Measurements from ENCODE around the gene CAP2. TPM values are rescaled to one million over a fixed set of nuclear protein-coding genes. Genes with fewer than 3 reads are reported as not detected.
"Not testable (repeated sequence)": the region's sequence is repeated elsewhere in the genome, so short reads cannot be mapped to it uniquely, and the experiment has no call there.

The CAP2 gene
- total RNA-seq, 1 experiment from 2014 or later: 7.2 TPM

DNA sequence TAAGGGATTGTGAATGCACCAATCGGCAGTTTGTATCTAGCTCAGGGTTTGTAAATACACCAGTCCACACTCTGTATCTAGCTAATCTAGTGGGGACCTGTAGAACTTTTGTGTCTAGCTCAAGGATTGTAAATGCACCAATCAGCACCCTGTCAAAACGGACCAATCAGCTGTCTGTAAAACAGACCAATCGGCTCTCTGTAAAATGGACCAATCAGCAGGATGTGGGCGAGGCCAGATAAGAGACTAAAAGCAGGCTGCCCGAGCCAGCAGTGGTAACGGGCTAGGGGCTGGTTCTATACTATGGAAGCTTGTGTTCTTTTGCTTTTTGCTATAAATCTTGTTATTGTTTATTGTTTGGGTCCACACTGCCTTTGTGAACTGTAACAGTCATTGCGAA, 187.9 kb downstream of the CAP2 start:
- Mint-ChIP-seq H3K36me3 (peaks cover 11% of the 10 kb centered on the region), H3K9me3 (peaks cover 28% of the 10 kb centered on the region), H3K4me3 (peak overlapping the region; percentile 59), H3K27me3 (ENCODE audit: low read depth) (peaks cover 14% of the 10 kb centered on the region)
- not testable (repeated sequence) for H3K27ac Mint-ChIP-seq; ATAC-seq; H3K4me1 Mint-ChIP-seq; DNase-seq (ENCODE audit: low spot score)
- ChIA-PET CTCF (interaction anchor here (0.7 to 1.8 kb wide), 3 partner anchors 76 to 381 kb away, joined by 3 to 8 read pairs (median 5); no protein-coding TSS in a partner anchor), POLR2A (interaction anchor here (0.6 kb wide), 1 partner anchor 13 kb away, joined by 3 read pairs; no protein-coding TSS in a partner anchor)
- peak; percentile 66 for TF ChIP-seq NFYB (CRISPR knock-in tag; conservative IDR thresholded peaks at IDR 0.05; ENCODE audit: low read depth)

DNA sequence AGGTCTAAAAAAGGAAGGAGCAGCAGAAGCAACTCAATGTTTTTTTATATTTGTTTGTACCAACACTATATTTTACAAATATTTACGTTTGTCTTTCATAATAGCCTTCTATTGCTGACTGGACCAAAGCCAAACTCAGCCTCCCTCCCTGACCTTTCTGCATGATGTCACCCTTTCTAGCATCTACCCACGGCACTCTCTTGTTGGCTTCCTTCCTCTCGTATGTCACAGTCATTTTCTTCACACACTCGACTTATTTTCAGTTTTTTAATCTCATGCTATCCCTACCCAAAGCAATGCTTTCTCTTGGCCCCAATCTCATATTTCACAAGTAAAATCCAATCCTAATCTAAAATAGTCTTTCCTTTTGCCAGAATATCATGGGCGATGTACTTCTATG, 190.4 kb downstream of the CAP2 start:
- Mint-ChIP-seq H3K27me3 (ENCODE audit: low read depth) (peaks cover 14% of the 10 kb centered on the region), H3K9me3 (peaks cover 8% of the 10 kb centered on the region), H3K4me1 (no peaks in the 10 kb centered on the region), H3K36me3 (no peaks in the 10 kb centered on the region), H3K4me3 (no peak overlapping the region), H3K27ac (no peak overlapping the region)
- ChIA-PET CTCF (interaction anchor here (0.6 to 1.1 kb wide), 35 partner anchors 10 to 497 kb away, joined by 3 to 11 read pairs (median 4); partner anchors contain the start of genes CAP2 and FAM8A1), POLR2A (no interaction called here)
- TF ChIP-seq, protein P1, sequence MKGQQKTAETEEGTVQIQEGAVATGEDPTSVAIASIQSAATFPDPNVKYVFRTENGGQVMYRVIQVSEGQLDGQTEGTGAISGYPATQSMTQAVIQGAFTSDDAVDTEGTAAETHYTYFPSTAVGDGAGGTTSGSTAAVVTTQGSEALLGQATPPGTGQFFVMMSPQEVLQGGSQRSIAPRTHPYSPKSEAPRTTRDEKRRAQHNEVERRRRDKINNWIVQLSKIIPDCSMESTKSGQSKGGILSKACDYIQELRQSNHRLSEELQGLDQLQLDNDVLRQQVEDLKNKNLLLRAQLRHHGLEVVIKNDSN (CRISPR knock-in tag; IDR thresholded peaks at IDR 0.05): no peak
- TF ChIP-seq ZNF121 (CRISPR knock-in tag; IDR thresholded peaks at IDR 0.05) (no peak), ETV6 (CRISPR knock-in tag; IDR thresholded peaks at IDR 0.05) (no peak), KAT7 (CRISPR knock-in tag; IDR thresholded peaks at IDR 0.05; ENCODE audit: borderline replicate concordance) (no peak), OVOL2 (CRISPR knock-in tag; IDR thresholded peaks at IDR 0.05; ENCODE audit: borderline replicate concordance) (no peak), NFE2L1 (CRISPR knock-in tag; IDR thresholded peaks at IDR 0.05) (no peak), ZNF416 (CRISPR knock-in tag; IDR thresholded peaks at IDR 0.05) (no peak), ZNF219 (CRISPR knock-in tag; IDR thresholded peaks at IDR 0.05; ENCODE audit: borderline replicate concordance) (no peak), SMAD4 (CRISPR knock-in tag; IDR thresholded peaks at IDR 0.05) (no peak), MYBL2 (CRISPR knock-in tag; IDR thresholded peaks at IDR 0.05) (no peak), PRRX2 (CRISPR knock-in tag; IDR thresholded peaks at IDR 0.05) (no peak), NFATC4 (CRISPR knock-in tag; IDR thresholded peaks at IDR 0.05) (no peak), ATF1 (CRISPR knock-in tag; IDR thresholded peaks at IDR 0.05) (no peak)
- TF ChIP-seq, protein P2, sequence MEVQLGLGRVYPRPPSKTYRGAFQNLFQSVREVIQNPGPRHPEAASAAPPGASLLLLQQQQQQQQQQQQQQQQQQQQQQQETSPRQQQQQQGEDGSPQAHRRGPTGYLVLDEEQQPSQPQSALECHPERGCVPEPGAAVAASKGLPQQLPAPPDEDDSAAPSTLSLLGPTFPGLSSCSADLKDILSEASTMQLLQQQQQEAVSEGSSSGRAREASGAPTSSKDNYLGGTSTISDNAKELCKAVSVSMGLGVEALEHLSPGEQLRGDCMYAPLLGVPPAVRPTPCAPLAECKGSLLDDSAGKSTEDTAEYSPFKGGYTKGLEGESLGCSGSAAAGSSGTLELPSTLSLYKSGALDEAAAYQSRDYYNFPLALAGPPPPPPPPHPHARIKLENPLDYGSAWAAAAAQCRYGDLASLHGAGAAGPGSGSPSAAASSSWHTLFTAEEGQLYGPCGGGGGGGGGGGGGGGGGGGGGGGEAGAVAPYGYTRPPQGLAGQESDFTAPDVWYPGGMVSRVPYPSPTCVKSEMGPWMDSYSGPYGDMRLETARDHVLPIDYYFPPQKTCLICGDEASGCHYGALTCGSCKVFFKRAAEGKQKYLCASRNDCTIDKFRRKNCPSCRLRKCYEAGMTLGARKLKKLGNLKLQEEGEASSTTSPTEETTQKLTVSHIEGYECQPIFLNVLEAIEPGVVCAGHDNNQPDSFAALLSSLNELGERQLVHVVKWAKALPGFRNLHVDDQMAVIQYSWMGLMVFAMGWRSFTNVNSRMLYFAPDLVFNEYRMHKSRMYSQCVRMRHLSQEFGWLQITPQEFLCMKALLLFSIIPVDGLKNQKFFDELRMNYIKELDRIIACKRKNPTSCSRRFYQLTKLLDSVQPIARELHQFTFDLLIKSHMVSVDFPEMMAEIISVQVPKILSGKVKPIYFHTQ (CRISPR knock-in tag; IDR thresholded peaks at IDR 0.05): no peak
- TF ChIP-seq, protein P3, sequence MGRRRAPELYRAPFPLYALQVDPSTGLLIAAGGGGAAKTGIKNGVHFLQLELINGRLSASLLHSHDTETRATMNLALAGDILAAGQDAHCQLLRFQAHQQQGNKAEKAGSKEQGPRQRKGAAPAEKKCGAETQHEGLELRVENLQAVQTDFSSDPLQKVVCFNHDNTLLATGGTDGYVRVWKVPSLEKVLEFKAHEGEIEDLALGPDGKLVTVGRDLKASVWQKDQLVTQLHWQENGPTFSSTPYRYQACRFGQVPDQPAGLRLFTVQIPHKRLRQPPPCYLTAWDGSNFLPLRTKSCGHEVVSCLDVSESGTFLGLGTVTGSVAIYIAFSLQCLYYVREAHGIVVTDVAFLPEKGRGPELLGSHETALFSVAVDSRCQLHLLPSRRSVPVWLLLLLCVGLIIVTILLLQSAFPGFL (CRISPR knock-in tag; IDR thresholded peaks at IDR 0.05; ENCODE audit: borderline replicate concordance): no peak
- TF ChIP-seq, protein P4, sequence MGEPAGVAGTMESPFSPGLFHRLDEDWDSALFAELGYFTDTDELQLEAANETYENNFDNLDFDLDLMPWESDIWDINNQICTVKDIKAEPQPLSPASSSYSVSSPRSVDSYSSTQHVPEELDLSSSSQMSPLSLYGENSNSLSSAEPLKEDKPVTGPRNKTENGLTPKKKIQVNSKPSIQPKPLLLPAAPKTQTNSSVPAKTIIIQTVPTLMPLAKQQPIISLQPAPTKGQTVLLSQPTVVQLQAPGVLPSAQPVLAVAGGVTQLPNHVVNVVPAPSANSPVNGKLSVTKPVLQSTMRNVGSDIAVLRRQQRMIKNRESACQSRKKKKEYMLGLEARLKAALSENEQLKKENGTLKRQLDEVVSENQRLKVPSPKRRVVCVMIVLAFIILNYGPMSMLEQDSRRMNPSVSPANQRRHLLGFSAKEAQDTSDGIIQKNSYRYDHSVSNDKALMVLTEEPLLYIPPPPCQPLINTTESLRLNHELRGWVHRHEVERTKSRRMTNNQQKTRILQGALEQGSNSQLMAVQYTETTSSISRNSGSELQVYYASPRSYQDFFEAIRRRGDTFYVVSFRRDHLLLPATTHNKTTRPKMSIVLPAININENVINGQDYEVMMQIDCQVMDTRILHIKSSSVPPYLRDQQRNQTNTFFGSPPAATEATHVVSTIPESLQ (CRISPR knock-in tag; IDR thresholded peaks at IDR 0.05): no peak
- TF ChIP-seq, protein P5, sequence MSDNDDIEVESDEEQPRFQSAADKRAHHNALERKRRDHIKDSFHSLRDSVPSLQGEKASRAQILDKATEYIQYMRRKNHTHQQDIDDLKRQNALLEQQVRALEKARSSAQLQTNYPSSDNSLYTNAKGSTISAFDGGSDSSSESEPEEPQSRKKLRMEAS (CRISPR knock-in tag; IDR thresholded peaks at IDR 0.05): no peak
- TF ChIP-seq, protein P6, sequence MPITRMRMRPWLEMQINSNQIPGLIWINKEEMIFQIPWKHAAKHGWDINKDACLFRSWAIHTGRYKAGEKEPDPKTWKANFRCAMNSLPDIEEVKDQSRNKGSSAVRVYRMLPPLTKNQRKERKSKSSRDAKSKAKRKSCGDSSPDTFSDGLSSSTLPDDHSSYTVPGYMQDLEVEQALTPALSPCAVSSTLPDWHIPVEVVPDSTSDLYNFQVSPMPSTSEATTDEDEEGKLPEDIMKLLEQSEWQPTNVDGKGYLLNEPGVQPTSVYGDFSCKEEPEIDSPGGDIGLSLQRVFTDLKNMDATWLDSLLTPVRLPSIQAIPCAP (CRISPR knock-in tag; IDR thresholded peaks at IDR 0.05): no peak
- TF ChIP-seq, protein P7, sequence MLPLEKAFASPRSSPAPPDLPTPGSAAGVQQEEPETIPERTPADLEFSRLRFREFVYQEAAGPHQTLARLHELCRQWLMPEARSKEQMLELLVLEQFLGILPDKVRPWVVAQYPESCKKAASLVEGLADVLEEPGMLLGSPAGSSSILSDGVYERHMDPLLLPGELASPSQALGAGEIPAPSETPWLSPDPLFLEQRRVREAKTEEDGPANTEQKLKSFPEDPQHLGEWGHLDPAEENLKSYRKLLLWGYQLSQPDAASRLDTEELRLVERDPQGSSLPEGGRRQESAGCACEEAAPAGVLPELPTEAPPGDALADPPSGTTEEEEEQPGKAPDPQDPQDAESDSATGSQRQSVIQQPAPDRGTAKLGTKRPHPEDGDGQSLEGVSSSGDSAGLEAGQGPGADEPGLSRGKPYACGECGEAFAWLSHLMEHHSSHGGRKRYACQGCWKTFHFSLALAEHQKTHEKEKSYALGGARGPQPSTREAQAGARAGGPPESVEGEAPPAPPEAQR (CRISPR knock-in tag; IDR thresholded peaks at IDR 0.05): no peak
- ATAC-seq (no peak), DNase-seq (ENCODE audit: low spot score) (no peak)
